22Rv1 (cell line): ENCODE data around the gene FAM83D.

Source experiments
- CTCF ChIP-seq: fragments of 450-650 bp; IDR thresholded peaks from 2 replicates; pipeline ENCODE4 v1.5.1; 2017; ENCODE audit warnings: mild to moderate bottlenecking
- ZFX ChIP-seq: fragments of 450-650 bp; IDR thresholded peaks from 2 replicates; pipeline ENCODE4 v1.6.1; 2017; ENCODE audit warnings: antibody characterized with exemption, borderline replicate concordance

GRCh38 chr20:38917657-38918056 lies 8.6 kb upstream of the FAM83D start:
- TF ChIP-seq CTCF, result no peak
- TF ChIP-seq ZFX, result no peak
